Gastrocnemius medialis (tissue), 4 donors: ENCODE data around the gene RIPK4. TPM values are rescaled to one million over a fixed set of nuclear protein-coding genes. Genes with fewer than 3 reads are reported as not detected.

Experiments
- ATAC-seq, 2 donors: fragments of 150-250 bp; one replicate each; pipeline ENCODE4 v1.9.1; 2016
- DNase-seq, 2 donors: peaks; one replicate each; pipeline ENCODE4 v3.0.0-alpha.2; 2019
- H3K27ac ChIP-seq, 4 donors: fragments of 200-600 bp; sonication (generic); 1 replicate in 1 of 4; 2 replicates in 3 of 4; pipeline ENCODE4 v1.5.1; 2016 to 2018; ENCODE audit warnings: mild to moderate bottlenecking in 2 of 4, moderate library complexity in 1 of 4
- H3K27me3 ChIP-seq, 3 donors: fragments of 200-600 bp; sonication (generic) in 2 of 3; 1 replicate in 1 of 3; 2 replicates in 2 of 3; pipeline versions ENCODE4 v1.5.1 to v1.6.0; 2016 to 2019; ENCODE audit warnings: mild to moderate bottlenecking in 1 of 3, moderate library complexity in 1 of 3
- H3K36me3 ChIP-seq, 2 donors: fragments of 200-600 bp; sonication (generic) in 1 of 2; one replicate each; pipeline ENCODE4 v1.5.1; 2017 to 2018
- H3K4me1 ChIP-seq, 2 donors: fragments of 200-600 bp; sonication (generic) in 1 of 2; one replicate each; pipeline ENCODE4 v1.5.1; 2016 to 2017; ENCODE audit warnings: mild to moderate bottlenecking in 2 of 2
- H3K4me3 ChIP-seq, 4 donors: fragments of 200-600 bp; sonication (generic) in 3 of 4; 1 replicate in 1 of 4; 2 replicates in 3 of 4; pipeline ENCODE4 v1.5.1; 2016 to 2019; ENCODE audit warnings: mild to moderate bottlenecking in 2 of 4
- H3K9me3 ChIP-seq, 3 donors: fragments of 200-600 bp; sonication (generic) in 2 of 3; 1 replicate in 1 of 3; 2 replicates in 2 of 3; pipeline ENCODE4 v1.5.1; 2016 to 2019
- POLR2A ChIP-seq, 2 donors: fragments of 450-650 bp; IDR thresholded peaks; one replicate each; pipeline ENCODE4 v1.6.1; 2017; ENCODE audit warnings: antibody characterized with exemption in 2 of 2, mild to moderate bottlenecking in 2 of 2, moderate library complexity in 2 of 2
- in situ Hi-C, 4 donors: fragments of 200-750 bp; cut with MboI; loops; one replicate each; pipeline versions ENCODE4 v1.15.0 to v1.8.0; 2017; ENCODE audit warnings: low sequenced_read_pairs in 4 of 4
- intact Hi-C: fragments of 100-400 bp; cut with DNase I; formaldehyde crosslinking; loops from one replicate; pipeline ENCODE4 v1.15.1; 2023; ENCODE audit warnings: low total_unique reads
- total RNA-seq, 4 donors: library from RNA; depleted of rRNA; stranded (reverse); fragments of >200 nt; gene quantifications; one replicate each; pipeline versions ENCODE4 v1.1.0 to v1.2.3, GENCODE V29; 2016
- TF ChIP-seq, protein P1 (sequence below), 5 experiments: fragments of 450-650 bp in 3 of 5; fragments of 200-600 bp in 2 of 5; sonication (generic) in 2 of 5; IDR thresholded peaks in 4 of 5; conservative IDR thresholded peaks in 1 of 5; 1 replicate in 4 of 5; 2 replicates in 1 of 5; pipeline ENCODE4 v1.5.1; 2016 to 2019; ENCODE audit warnings: antibody characterized with exemption in 5 of 5, mild to moderate bottlenecking in 3 of 5, moderate library complexity in 3 of 5

RIPK4 gene
- total RNA-seq, 4 donors from 2014 or later, result 0.04 to 0.07 TPM; not detected in 2

DNA sequence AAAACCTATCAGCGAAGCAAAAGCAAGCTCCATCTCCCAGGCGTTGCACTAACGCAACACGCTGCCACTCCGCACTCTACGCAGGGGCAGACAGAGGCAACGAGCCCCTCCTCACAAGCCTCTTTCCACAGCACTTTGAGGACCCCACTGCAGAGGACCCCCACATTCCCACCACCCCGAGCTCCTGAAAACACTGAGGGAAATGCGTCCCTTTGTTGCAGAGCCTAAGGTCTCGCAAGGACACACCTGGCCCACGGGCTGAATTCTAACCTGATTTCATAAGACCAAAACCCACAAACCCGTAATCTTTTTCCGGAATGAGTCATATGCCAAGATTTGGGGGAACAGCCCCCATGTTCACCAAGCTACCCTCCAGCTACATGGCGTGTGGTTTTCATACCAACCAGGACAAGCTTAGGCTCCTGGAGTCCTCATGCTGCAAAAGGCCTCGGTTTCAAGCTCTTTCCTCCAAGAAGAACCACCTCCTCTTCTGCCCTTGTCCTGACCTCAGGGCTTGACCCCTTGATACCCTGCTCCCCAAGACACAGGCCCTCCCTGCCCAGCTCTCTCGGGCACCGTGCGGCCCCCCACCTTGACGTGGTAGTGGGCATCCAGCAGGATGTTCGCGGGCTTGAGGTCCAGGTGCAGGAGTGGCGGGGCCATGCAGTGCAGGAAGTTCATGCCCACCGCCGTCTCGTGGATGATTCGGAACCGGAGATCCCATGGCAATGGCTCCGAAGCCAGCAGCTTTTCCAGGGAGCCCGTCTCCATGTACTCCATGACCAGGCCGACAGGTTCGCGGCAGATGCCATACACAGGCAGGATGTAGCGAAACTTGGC is 10.7 kb downstream of the RIPK4 start:
- peaks cover 0 to 3% (median 0%) of the 10 kb centered on the region in 3 donors for H3K27me3 ChIP-seq
- no peak overlapping the region for H3K4me3 ChIP-seq
- in situ Hi-C loops, result loop anchor here in 1 of 4 donors (25.0 kb wide), 1 partner anchor 94 kb away; no protein-coding TSS in a partner anchor
- H3K36me3 ChIP-seq, result no peaks in the 10 kb centered on the region
- ATAC-seq (no peak), DNase-seq (no peak)
- H3K27ac ChIP-seq, result no peak overlapping the region
- intact Hi-C loops, result no loop called here
- H3K9me3 ChIP-seq, result no peaks in the 10 kb centered on the region
- no peaks in the 10 kb centered on the region for H3K4me1 ChIP-seq
- TF ChIP-seq, protein P1, sequence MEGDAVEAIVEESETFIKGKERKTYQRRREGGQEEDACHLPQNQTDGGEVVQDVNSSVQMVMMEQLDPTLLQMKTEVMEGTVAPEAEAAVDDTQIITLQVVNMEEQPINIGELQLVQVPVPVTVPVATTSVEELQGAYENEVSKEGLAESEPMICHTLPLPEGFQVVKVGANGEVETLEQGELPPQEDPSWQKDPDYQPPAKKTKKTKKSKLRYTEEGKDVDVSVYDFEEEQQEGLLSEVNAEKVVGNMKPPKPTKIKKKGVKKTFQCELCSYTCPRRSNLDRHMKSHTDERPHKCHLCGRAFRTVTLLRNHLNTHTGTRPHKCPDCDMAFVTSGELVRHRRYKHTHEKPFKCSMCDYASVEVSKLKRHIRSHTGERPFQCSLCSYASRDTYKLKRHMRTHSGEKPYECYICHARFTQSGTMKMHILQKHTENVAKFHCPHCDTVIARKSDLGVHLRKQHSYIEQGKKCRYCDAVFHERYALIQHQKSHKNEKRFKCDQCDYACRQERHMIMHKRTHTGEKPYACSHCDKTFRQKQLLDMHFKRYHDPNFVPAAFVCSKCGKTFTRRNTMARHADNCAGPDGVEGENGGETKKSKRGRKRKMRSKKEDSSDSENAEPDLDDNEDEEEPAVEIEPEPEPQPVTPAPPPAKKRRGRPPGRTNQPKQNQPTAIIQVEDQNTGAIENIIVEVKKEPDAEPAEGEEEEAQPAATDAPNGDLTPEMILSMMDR (IDR thresholded peaks at IDR 0.05 in 4 of 5, conservative IDR thresholded peaks at IDR 0.05 in 1 of 5), result no peak
- TF ChIP-seq POLR2A (IDR thresholded peaks at IDR 0.05), result no peak

DNA sequence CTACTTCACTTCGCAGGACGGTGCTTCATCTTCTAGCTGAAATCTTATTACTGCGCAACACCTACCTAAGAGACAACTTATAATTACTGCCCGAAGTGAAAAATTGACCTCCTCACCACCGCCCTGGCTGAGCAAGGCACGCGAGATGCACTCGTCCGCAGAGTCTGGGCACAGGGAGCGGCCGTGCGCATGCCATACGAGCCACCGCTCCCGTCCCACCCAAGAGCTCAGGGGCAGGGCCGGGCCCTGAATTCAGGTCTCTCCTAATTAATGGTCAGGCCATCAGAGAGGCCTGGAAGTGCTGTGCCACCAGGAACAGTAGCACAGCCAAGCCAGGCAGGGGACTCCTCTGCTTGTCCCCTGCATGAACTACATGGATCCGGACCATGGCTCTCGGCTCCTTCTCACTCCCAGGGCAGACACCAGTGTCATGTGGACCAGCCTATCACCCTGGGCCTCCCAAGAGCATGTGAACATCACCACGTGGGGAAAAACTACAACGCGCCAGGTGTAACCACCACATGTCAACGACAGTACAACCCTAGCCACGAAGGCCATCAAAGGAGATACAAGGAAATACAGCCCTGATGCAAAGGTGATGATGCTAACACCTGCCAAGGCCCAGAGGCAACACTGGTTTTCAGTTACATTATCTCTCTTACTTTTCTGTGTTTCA is 11.5 kb downstream of the RIPK4 start:
- Histone ChIP-seq H3K4me3 (no peak overlapping the region), H3K4me1 (no peaks in the 10 kb centered on the region), H3K36me3 (no peaks in the 10 kb centered on the region), H3K27me3 (no peaks in the 10 kb centered on the region), H3K9me3 (no peaks in the 10 kb centered on the region), H3K27ac (no peak overlapping the region)
- intact Hi-C loops (no loop called here), in situ Hi-C loops (loop anchor here in 1 of 4 donors (25.0 kb wide), 1 partner anchor 93 kb away; no protein-coding TSS in a partner anchor)
- ATAC-seq, result no peak
- no peak for DNase-seq
- TF ChIP-seq, protein P1 (IDR thresholded peaks at IDR 0.05 in 4 of 5, conservative IDR thresholded peaks at IDR 0.05 in 1 of 5), result no peak
- TF ChIP-seq POLR2A (IDR thresholded peaks at IDR 0.05), result no peak

DNA sequence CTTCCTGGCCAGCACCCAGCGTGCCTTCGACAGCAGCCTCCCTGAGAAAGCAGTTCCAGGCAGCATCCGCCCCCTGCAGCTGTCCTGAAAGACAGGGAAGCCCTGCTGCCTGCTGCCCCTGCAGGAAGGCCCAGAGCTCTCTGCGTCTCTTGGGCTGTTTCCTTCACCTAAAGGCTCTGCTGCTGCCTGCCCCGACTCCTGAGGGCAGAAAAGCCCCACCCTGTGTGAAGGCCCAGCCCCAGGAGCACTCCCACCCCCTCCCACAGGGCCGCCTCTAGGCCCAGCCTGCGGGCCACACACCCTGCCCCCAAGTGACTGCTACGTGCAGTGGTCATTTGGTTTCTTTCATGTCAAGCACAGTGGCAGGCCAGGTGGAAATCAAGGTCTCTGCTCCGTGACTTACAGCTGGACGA is 12.4 kb downstream of the RIPK4 start:
- intact Hi-C loops (no loop called here), in situ Hi-C loops (loop anchor here in 1 of 4 donors (25.0 kb wide), 1 partner anchor 92 kb away; no protein-coding TSS in a partner anchor)
- H3K27me3 ChIP-seq, result no peaks in the 10 kb centered on the region
- no peak overlapping the region for H3K4me3 ChIP-seq
- no peak for TF ChIP-seq POLR2A (IDR thresholded peaks at IDR 0.05)
- TF ChIP-seq, protein P1 (IDR thresholded peaks at IDR 0.05 in 4 of 5, conservative IDR thresholded peaks at IDR 0.05 in 1 of 5), result no peak
- ATAC-seq, result no peak
- H3K36me3 ChIP-seq, result no peaks in the 10 kb centered on the region
- H3K27ac ChIP-seq, result no peak overlapping the region
- no peaks in the 10 kb centered on the region for H3K9me3 ChIP-seq
- H3K4me1 ChIP-seq, result no peaks in the 10 kb centered on the region
- DNase-seq, result no peak

DNA sequence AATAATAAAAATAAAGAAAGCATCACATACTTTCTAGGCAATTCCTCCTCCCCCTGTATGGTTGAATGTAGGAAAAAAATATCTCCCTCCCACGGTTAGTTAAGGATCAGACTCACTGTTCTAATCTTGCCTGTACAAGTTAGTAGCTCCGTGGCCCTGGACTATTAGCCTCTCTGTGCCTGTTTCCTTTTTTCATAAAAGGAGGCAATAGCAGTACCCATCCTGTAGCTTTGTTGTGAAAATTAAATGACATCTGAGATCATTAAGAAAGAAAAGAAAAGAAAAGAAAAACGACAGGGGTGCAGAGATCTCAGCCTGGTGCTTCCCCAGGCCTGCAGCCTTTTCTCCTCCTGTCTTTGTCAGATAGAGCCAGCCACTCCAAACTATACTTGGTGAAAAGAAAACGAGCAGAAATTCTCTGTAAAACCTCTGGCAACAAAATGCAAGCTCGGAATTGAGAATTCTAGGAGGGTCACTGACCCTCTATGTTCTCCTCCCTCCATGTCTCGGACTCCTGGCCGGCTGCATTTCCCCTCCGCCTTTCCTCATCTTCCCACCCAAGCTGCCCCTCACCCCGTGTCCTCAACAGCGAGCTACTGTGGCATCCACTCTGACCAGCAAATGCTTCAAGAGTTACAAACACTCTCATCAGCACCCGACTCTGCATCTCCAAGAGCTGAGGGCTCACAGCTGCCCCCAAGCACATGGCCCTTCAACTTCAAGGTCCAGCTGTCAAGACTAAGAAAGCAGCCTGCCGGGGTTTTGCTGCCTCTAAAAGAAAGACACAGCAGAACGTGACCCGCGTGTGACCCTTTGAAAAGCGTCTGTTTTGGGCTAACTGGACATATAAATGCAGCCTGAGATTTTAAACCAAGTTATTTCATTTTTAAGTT is 13.6 kb downstream of the RIPK4 start:
- H3K9me3 ChIP-seq, result no peaks in the 10 kb centered on the region
- intact Hi-C loops, result no loop called here
- in situ Hi-C loops, result loop anchor here in 1 of 4 donors (25.0 kb wide), 1 partner anchor 91 kb away; no protein-coding TSS in a partner anchor
- ATAC-seq (no peak), DNase-seq (no peak)
- no peak overlapping the region for H3K4me3 ChIP-seq
- H3K36me3 ChIP-seq, result no peaks in the 10 kb centered on the region
- H3K27me3 ChIP-seq, result no peaks in the 10 kb centered on the region
- TF ChIP-seq, protein P1 (IDR thresholded peaks at IDR 0.05 in 4 of 5, conservative IDR thresholded peaks at IDR 0.05 in 1 of 5), result no peak
- TF ChIP-seq POLR2A (IDR thresholded peaks at IDR 0.05), result no peak
- no peaks in the 10 kb centered on the region for H3K4me1 ChIP-seq
- H3K27ac ChIP-seq, result no peak overlapping the region
